H9 (cell line): ENCODE results near the gene CRYBB1. TPM values are rescaled to one million over a fixed set of nuclear protein-coding genes. Genes with fewer than 3 reads are reported as not detected.
A peak's percentile ranks its signal among the peaks of the same experiment; 100 is the strongest.

Experiments used
- DNase-seq: peaks from one replicate; pipeline ENCODE4 v3.0.0-alpha.2; 2017
- H2AFZ ChIP-seq: one replicate; pipeline ENCODE4 v1.6.1; 2013; ENCODE audit warnings: mild to moderate bottlenecking, low read length, control low read depth, moderate library complexity
- H2AK5ac ChIP-seq: 2 replicates; pipeline ENCODE4 v1.6.1; 2013; ENCODE audit warnings: low read length, control low read depth, mixed read lengths; ENCODE audit not compliant: insufficient read length
- H2BK120ac ChIP-seq: one replicate; pipeline ENCODE4 v1.6.1; 2013; ENCODE audit warnings: low read depth, mild to moderate bottlenecking, low read length, control low read depth, inconsistent platforms; ENCODE audit not compliant: poor library complexity, severe bottlenecking
- H2BK12ac ChIP-seq: 2 replicates; pipeline ENCODE4 v1.6.1; 2013; ENCODE audit warnings: low read length, control low read depth, mixed read lengths, low read depth; ENCODE audit not compliant: insufficient read length
- H2BK15ac ChIP-seq: 2 replicates; pipeline ENCODE4 v1.6.1; 2013; ENCODE audit warnings: low read depth, low read length, control low read depth
- H2BK20ac ChIP-seq: one replicate; pipeline ENCODE4 v1.6.1; 2013; ENCODE audit warnings: low read depth, mild to moderate bottlenecking, low read length, control low read depth, inconsistent platforms; ENCODE audit not compliant: poor library complexity, severe bottlenecking
- H2BK5ac ChIP-seq: 2 replicates; pipeline ENCODE4 v1.6.1; 2013; ENCODE audit warnings: low read length, control low read depth, mixed read lengths; ENCODE audit not compliant: insufficient read length
- H3K14ac ChIP-seq: 2 replicates; pipeline ENCODE4 v1.6.1; 2013; ENCODE audit warnings: low read length, control low read depth; ENCODE audit not compliant: insufficient read depth
- H3K18ac ChIP-seq: 2 replicates; pipeline ENCODE4 v1.6.1; 2013; ENCODE audit warnings: low read depth, mild to moderate bottlenecking, mixed read lengths, low read length, control low read depth; ENCODE audit not compliant: insufficient read length
- H3K23ac ChIP-seq: 2 replicates; pipeline ENCODE4 v1.6.1; 2013; ENCODE audit warnings: low read length, control low read depth, mixed read lengths, low read depth; ENCODE audit not compliant: insufficient read length
- H3K23me2 ChIP-seq: 2 replicates; pipeline ENCODE4 v1.6.1; 2013; ENCODE audit warnings: low read depth, mild to moderate bottlenecking, mixed read lengths, low read length, control low read depth; ENCODE audit not compliant: insufficient read length, poor library complexity, severe bottlenecking
- H3K27ac ChIP-seq: 2 replicates; pipeline ENCODE4 v1.5.1; 2013; ENCODE audit warnings: low read length, control low read depth, mixed read lengths, low read depth; ENCODE audit not compliant: insufficient read length
- H3K27me3 ChIP-seq: 2 replicates; pipeline ENCODE4 v1.6.1; 2013; ENCODE audit warnings: low read length, control low read depth, inconsistent platforms; ENCODE audit not compliant: insufficient read depth
- H3K4ac ChIP-seq: 2 replicates; pipeline ENCODE4 v1.6.1; 2013; ENCODE audit warnings: low read depth, mild to moderate bottlenecking, control low read depth, inconsistent platforms, low read length, moderate library complexity
- H3K4me1 ChIP-seq: 2 replicates; pipeline ENCODE4 v1.6.1; 2013; ENCODE audit warnings: low read length, control low read depth, inconsistent platforms; ENCODE audit not compliant: insufficient read depth
- H3K4me2 ChIP-seq: 2 replicates; pipeline ENCODE4 v1.6.1; 2013; ENCODE audit warnings: low read length, control low read depth, mixed read lengths; ENCODE audit not compliant: insufficient read length, insufficient read depth
- H3K56ac ChIP-seq: 2 replicates; pipeline ENCODE4 v1.6.1; 2013; ENCODE audit warnings: low read depth, mild to moderate bottlenecking, mixed read lengths, low read length, control low read depth; ENCODE audit not compliant: insufficient read length
- H3K79me1 ChIP-seq: 2 replicates; pipeline ENCODE4 v1.6.1; 2013; ENCODE audit warnings: low read depth, mild to moderate bottlenecking, moderate library complexity, low read length, control low read depth, inconsistent platforms; ENCODE audit not compliant: insufficient read depth, poor library complexity, severe bottlenecking
- H3K79me2 ChIP-seq: 2 replicates; pipeline ENCODE4 v1.6.1; 2013; ENCODE audit warnings: low read length, control low read depth, inconsistent platforms; ENCODE audit not compliant: insufficient read depth
- H3K9ac ChIP-seq: 2 replicates; pipeline ENCODE4 v1.6.1; 2013; ENCODE audit warnings: low read length, control low read depth, mixed read lengths; ENCODE audit not compliant: insufficient read length; ENCODE audit errors: extremely low read depth
- H3K9me3 ChIP-seq: one replicate; pipeline ENCODE4 v1.6.1; 2013; ENCODE audit warnings: low read depth, low read length, inconsistent platforms; ENCODE audit not compliant: control insufficient read depth
- H3T11ph ChIP-seq: one replicate; pipeline ENCODE4 v1.6.1; 2013; ENCODE audit warnings: mild to moderate bottlenecking, low read length, control low read depth, inconsistent platforms
- H4K20me1 ChIP-seq: one replicate; pipeline ENCODE4 v1.6.1; 2013; ENCODE audit not compliant: control insufficient read depth, insufficient read length, insufficient read depth
- H4K5ac ChIP-seq: 2 replicates; pipeline ENCODE4 v1.6.1; 2013; ENCODE audit warnings: low read depth, mild to moderate bottlenecking, mixed read lengths, low read length, control low read depth; ENCODE audit not compliant: insufficient read length
- H4K8ac ChIP-seq: replicated peaks from 2 replicates; pipeline ENCODE4 v1.6.1; 2013; ENCODE audit warnings: low read length, control low read depth, mixed read lengths, low read depth; ENCODE audit not compliant: insufficient read length
- H4K91ac ChIP-seq: 2 replicates; pipeline ENCODE4 v1.6.1; 2013; ENCODE audit warnings: low read depth, mild to moderate bottlenecking, moderate library complexity, mixed read lengths, low read length, control low read depth; ENCODE audit not compliant: insufficient read length
- H3K27ac Mint-ChIP-seq, 3 experiments: 2 replicates in 2 of 3; 3 replicates in 1 of 3; pipeline ENCODE4 v1.8.0; 2020 to 2021; ENCODE audit warnings: mixed read lengths in 3 of 3, mild to moderate bottlenecking in 1 of 3, moderate library complexity in 1 of 3
- H3K27me3 Mint-ChIP-seq: 2 replicates; pipeline ENCODE4 v1.8.0; 2021; ENCODE audit warnings: low read depth, mild to moderate bottlenecking, moderate library complexity, mixed read lengths
- H3K36me3 Mint-ChIP-seq, 3 experiments: 2 replicates in 2 of 3; 3 replicates in 1 of 3; pipeline ENCODE4 v1.8.0; 2020 to 2021; ENCODE audit warnings: low read depth in 3 of 3, mixed read lengths in 3 of 3; ENCODE audit not compliant: insufficient read depth in 1 of 3
- H3K4me1 Mint-ChIP-seq, 2 experiments: 2 replicates each; pipeline ENCODE4 v1.8.0; 2020; ENCODE audit warnings: mixed read lengths in 2 of 2
- H3K4me3 Mint-ChIP-seq, 2 experiments: 2 replicates in 1 of 2; 3 replicates in 1 of 2; pipeline ENCODE4 v1.8.0; 2020 to 2021; ENCODE audit warnings: mild to moderate bottlenecking in 2 of 2, mixed read lengths in 2 of 2, moderate library complexity in 1 of 2
- H3K9me3 Mint-ChIP-seq, 2 experiments: 2 replicates in 1 of 2; 3 replicates in 1 of 2; pipeline ENCODE4 v1.8.0; 2020; ENCODE audit warnings: mild to moderate bottlenecking in 2 of 2, mixed read lengths in 2 of 2, moderate library complexity in 1 of 2
- CTCF ChIP-seq: fragments of 200-600 bp; sonication (generic); conservative IDR thresholded peaks from 3 replicates; pipeline ENCODE4 v1.8.0; 2021; ENCODE audit warnings: antibody characterized with exemption, mild to moderate bottlenecking
- WGBS: extraction: QIAGEN DNeasy Blood & Tissue Kit; methylation state at CpG from one replicate; pipeline ENCODE4 v1.1.7; 2013; ENCODE audit warnings: missing lambda C conversion rate, low lambda C conversion rate, mixed read lengths; ENCODE audit not compliant: insufficient read length; ENCODE audit errors: extremely low coverage; 5-methylcytosine and 5-hydroxymethylcytosine counted together
- total RNA-seq: library from RNA; stranded (reverse); gene quantifications from 2 replicates; pipeline ENCODE4 v1.2.1, GENCODE V29; 2021

Gene CRYBB1
- total RNA-seq, 1 experiment from 2014 or later: 5.4 TPM

- no peak overlapping the region for H3K23ac ChIP-seq
- H3K36me3 Mint-ChIP-seq: peaks cover 0 to 7% (median 4%) of the 10 kb centered on the region in 3 experiments; a peak in 3 of 7 replicates
- H4K8ac ChIP-seq: no peak overlapping the region
- no peak overlapping the region for H3T11ph ChIP-seq
- H3K18ac ChIP-seq: peak overlapping the region; percentile 1
- H2AK5ac ChIP-seq: no peak overlapping the region
- no peak overlapping the region for H4K91ac ChIP-seq
- no peak overlapping the region for H2BK15ac ChIP-seq
- peaks cover 3% of the 10 kb centered on the region for H4K20me1 ChIP-seq
- peaks cover 40% of the 10 kb centered on the region; the same call in 1 of the 2 replicates for H3K79me2 ChIP-seq
- peaks cover 81 to 82% of the 10 kb centered on the region in 2 experiments for H3K4me1 Mint-ChIP-seq
- no peak overlapping the region for H2AFZ ChIP-seq
- no peaks in the 10 kb centered on the region for H3K23me2 ChIP-seq
- no peak overlapping the region for H4K5ac ChIP-seq
- peak overlapping the region; percentile 10 for H3K4me2 ChIP-seq
- H3K14ac ChIP-seq: no peak overlapping the region
- no peak overlapping the region for H2BK5ac ChIP-seq
- peak overlapping the region in 2 of 3 experiments; percentile 49 to 66; a peak in 2 of 7 replicates for H3K27ac Mint-ChIP-seq
- no peak for DNase-seq
- H3K4ac ChIP-seq: no peak overlapping the region
- H3K27me3 ChIP-seq: no peaks in the 10 kb centered on the region
- TF ChIP-seq CTCF: no peak
- no peak overlapping the region for H2BK20ac ChIP-seq
- no peak overlapping the region for H2BK12ac ChIP-seq
- H3K9ac ChIP-seq: no peak overlapping the region
- peak overlapping the region in 1 of 2 experiments; percentile 32; a peak in 1 of 5 replicates for H3K4me3 Mint-ChIP-seq
- H3K4me1 ChIP-seq: peaks cover 26% of the 10 kb centered on the region
- H3K56ac ChIP-seq: no peak overlapping the region
- no peaks in the 10 kb centered on the region for H3K27me3 Mint-ChIP-seq
- no peaks in the 10 kb centered on the region for H3K9me3 ChIP-seq
- H3K9me3 Mint-ChIP-seq: no peaks in the 10 kb centered on the region; a peak in 1 of 5 replicates
- H3K27ac ChIP-seq: peak overlapping the region; percentile 58
- no CpG with 5 or more reads among the region's 11 CpGs for WGBS
- H2BK120ac ChIP-seq: no peak overlapping the region
- peaks cover 10% of the 10 kb centered on the region for H3K79me1 ChIP-seq
These were observed 62.3 kb downstream of the CRYBB1 start for GRCh38 chr22:26555478-26555877.
